Epithelial cell of alveolus of lung (primary cell): ENCODE results near the gene CACNA1E. TPM values are rescaled to one million over a fixed set of nuclear protein-coding genes. Genes with fewer than 3 reads are reported as not detected.

Experiments used
- total RNA-seq: library from RNA; depleted of rRNA; stranded (reverse); fragments of >200 nt; gene quantifications from 2 replicates; pipeline ENCODE4 v1.2.1, GENCODE V29; 2015

The CACNA1E gene
- total RNA-seq = not detected in 2 replicates

GRCh38 chr1:181483285-181484195, at the start of gene CACNA1E:
Gene CACNA1E (plus strand): TSS chr1:181483517. CDS start chr1:181483745, 228 bp downstream.

